Measurements from ENCODE around the gene SH3GLB2.

DNA sequence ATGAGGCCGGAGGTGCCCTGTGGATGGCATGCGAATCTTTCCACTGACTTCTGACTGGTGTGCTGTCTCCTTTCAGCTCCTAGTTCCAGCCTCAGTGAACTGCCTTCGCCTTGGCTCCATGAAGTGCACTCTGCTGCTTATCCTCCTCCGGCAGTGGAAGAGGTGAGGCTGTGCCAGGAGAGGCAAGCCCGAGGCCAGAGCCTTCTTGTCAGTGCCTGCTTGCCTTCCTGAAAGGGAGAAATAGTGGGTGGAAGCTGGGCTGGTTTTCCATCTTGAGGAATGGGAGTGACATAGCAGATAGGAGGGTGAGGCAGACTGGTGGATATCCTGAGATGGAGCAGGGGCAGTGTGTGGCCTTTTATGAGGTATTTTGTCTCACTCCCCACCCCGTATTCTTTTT lies 29.7 kb downstream of the SH3GLB2 start:
- TF ChIP-seq GATA3 (IDR thresholded peaks at IDR 0.05; ENCODE audit: low read depth, low read length) (no peak), GATA2 (IDR thresholded peaks at IDR 0.05; ENCODE audit: low read depth, low read length) (no peak)
